NCI-H1048 (cell line): ENCODE measurements around the gene CFAP107.
"Not testable (repeated sequence)": the region's sequence is repeated elsewhere in the genome, so short reads cannot be mapped to it uniquely, and the experiment has no call there.

Source experiments
- DNase-seq: peaks from one replicate; lab custom pipeline; 2025; lab: John Stamatoyannopoulos, UW

CFAP107 gene, protein sequence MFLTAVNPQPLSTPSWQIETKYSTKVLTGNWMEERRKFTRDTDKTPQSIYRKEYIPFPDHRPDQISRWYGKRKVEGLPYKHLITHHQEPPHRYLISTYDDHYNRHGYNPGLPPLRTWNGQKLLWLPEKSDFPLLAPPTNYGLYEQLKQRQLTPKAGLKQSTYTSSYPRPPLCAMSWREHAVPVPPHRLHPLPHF

DNA sequence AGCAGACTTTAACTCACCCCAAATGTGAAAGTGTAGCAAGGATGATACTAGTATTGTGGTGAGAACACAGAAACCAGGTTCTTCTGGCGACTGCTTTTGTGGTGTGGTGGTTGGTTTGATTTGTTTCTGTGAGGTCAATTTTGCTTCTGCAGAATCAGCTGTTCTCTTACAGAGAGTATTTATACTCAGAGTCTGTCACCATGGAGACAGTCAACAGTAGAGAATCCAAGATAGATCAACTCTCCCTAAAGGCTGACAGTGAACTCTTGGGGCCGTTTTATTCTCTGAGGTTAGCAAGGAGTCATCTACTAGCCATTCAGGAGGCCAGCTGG lies at the start of gene CFAP107:
Gene CFAP107, plus strand, starts transcription at position 209 of the 332 bp plus-strand sequence. CDS start 231 bp downstream, outside the sequence.
- DNase-seq, result no peak

DNA sequence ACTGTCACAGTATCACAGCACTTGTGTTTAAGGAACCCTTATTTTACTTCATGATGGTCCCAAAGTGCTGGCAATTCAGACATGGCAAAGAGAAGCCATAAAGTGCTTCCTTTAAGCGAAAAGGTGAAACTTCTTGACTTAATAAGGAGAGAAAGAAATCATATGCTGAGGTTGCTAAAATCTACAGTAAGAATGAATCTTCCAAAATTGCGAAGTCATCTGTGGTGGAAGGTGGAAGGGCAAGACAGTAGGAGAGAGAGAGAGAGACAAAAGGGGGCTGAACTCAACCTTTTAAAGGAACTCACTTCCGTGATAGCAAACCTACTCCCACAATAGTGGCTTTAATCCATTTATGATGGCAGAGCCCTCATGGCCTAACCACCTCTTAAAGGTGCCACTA lies 49.3 kb upstream of the CFAP107 start:
- DNase-seq, result no peak

DNA sequence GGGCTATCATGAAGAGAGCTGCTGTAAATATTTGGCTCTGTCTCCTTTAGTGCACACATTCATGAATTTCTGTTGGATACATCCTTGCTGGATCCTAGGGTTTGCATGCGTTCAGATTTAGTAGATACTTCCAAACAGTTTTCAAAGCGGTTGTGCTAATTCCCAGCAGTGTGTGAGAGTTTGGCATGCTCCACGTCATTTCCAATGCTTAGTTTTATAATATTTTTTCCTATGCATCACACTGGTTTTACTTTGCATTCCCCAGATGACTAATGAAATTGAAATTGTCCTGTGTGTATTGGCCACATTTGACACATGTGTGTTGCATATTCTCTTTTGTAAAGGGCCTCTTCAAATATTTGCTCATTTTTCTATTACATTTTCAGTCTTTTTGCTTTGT lies 48.6 kb upstream of the CFAP107 start:
- DNase-seq, result no peak

DNA sequence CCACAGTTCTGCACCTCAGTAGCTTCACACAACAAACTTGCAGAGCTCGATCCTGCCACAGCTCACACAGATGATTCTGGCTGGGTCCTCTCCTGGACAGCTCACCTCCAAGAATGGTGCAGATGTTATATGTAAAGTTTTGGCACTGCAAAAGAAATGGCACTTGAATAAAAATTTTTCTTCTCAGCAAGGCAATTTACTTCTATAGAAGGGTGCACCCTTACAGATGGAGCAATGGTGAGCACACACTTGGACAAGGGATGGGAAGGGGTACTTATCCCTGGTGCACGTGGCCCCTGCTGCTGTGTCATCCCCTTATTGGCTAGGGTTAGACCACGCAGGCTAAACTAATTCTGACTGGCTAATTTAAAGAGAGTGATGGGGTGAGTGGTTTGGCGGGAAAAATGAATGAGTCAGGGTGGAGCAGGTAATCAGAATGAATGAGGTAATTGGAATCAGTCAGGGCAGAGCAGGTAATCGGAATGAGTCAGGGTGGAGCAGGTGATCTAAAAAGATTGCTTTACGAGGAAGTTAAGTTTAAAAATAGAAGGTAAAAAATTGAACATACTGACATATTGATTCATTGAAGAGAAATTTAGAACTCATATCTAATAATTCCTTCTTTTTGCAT lies 42.1 kb upstream of the CFAP107 start:
- DNase-seq, result no peak

DNA sequence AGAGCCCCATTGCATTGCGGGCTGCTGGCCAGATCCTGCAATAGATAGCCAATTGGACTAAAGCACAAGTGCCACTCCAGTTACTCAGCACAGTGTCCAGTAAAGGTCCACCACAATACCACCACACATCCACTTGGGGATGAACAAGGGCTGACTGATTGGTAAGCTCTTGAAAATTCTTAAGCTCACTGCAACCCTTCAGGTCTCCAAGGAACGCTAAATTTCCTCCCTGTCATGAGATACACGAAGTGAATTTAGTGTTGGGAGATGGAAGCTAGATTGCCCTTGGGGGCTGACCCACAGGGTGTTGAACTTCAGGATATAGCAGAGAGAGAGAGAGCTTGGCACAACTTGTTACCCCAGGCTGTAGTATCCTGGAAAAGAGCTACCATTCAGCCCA lies 39.9 kb upstream of the CFAP107 start:
- DNase-seq, result no peak

DNA sequence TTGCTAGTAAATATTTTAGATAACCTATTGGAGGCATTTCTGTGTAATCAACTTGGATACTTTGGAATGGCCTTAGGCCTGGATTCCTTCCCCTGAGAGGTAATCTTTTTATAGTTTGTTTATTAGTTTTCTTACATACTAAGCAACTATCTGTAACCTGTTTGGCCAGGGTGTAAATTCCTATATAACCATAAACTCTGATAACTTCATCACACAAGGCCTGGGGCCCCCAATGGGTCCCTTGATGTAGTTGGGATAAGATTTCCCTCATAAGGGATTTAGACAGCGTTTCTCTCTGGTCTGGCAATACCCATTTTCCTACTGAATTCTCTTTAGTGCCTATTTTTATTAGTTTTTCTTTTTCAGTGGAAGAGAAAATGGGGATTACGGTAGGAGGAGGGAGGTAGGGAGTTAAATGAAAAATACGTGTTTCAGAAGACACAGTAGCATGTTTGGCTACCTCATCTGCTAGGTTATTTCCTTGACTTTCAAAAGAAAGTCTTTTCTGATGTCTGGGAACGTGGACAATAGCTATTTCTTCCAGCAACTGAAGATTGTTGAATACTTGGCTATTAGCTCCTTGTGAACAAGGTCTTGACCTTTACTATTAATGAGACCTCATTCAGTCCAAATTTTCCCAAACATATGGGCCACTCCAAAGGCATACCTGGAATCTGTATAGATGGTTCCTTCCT lies 37.5 kb upstream of the CFAP107 start:
- DNase-seq, result no peak

DNA sequence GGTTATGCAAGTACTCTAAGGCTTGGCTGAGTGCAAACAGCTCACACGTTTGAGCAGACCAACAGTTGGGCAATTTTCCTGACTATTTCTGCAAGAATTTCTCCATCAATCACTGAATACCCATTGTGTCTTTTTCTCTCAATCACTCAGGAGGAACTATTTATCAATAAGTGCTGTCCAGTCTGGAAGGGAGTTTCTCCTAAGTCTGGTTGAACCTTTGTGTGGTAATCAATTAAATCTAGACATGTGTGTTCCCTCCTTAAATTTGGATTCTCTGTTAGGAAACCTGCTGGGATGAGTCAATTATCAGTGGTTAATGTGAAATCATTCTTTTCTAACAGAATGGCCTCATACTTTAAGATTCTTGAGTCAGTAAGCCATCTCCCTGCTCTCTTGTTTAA lies 36.9 kb upstream of the CFAP107 start:
- DNase-seq, result no peak

DNA sequence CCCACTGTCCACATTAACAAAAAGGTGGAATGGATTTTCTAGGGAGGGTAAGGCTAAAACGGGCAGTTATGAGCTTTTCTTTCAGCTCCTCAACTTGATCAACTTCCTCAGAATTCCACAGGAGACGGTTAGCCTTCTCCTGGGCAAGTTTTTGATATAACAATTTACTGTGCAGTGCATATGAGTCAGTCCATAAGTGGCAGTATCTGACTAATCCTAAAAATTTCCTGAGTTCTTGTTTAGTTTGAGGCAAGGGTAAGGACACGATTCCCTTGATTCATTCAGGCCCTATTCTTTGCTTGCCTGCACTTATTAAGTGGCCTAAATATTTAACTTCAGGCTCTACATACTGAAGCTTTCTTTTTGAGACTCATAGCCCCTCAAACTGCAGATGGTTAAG lies 36.3 kb upstream of the CFAP107 start:
- DNase-seq, result no peak

DNA sequence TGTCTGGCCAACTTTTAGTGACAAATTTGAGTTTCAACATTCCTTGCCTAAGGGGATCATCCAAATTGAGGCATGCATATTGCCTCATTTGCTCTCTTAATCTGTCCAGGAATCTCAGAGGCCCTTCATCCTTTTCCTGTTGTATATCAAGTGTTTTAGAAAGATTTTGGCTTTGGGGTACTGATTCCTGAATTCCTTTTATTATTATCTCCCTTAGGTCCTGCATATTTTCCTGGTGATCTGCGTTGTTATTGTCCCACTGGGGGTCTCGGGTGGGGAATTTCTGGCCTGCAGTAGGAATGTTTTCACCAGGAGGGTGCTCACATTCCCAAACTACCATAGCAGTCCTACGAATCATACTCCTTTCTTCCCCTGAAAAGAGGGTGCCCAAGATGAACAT lies 34.5 kb upstream of the CFAP107 start:
- DNase-seq, result no peak

DNA sequence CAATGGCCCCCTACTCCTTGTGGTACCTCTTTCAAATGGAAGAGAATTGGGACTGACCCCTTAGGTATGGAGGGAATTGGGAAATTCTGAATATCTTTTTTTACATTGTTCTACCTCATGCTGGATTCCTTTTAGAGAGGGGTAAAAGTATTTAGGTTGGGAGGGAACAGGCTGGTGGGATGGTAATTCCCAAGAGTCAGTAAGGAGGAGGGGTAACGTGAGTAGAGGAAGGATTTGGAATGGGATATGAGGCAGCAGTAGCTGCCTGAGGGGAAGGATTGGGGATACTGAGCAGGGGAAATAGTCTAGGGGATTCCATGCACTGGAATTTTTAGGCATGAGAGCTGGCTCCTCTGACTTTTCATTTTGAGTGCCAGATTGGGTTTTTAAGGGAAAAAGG lies 33.9 kb upstream of the CFAP107 start:
- no peak for DNase-seq

DNA sequence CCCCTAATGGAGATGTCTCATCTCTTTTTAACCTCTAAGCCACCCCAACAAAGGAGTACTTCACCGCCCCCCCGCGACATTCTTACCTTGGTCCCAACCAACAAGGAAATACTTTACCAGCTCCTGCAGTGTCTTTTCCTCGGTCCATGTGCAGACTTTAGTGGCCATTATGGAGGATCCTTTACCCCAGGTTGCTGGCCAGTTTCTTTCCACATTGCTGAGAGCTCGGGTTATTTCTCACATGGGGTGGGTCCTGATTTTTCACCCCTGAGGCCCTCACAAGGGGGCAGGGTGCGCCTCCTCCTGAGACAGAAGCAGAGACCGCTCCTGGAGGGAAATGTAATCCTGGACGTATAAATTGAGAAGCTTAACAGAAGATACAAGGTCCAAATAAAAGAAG lies 33.1 kb upstream of the CFAP107 start:
- DNase-seq, result no peak

DNA sequence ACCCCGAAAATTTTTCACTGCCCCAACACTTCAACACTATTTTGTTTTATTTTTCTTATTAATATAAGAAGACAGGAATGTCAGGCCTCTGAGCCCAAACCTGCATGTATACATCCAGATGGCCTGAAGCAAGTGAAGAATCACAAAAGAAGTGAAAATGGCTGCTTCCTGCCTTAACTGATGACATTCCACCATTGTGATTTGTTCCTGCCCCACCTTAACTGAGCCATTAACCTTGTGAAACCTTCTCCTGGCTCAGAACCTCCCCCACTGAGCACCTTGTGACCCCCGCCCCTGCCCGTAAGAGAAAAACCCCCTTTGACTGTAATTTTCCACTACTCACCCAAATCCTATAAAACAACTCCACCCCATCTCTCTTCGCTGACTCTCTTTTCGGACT lies 32.3 kb upstream of the CFAP107 start:
- not testable (repeated sequence) for DNase-seq

DNA sequence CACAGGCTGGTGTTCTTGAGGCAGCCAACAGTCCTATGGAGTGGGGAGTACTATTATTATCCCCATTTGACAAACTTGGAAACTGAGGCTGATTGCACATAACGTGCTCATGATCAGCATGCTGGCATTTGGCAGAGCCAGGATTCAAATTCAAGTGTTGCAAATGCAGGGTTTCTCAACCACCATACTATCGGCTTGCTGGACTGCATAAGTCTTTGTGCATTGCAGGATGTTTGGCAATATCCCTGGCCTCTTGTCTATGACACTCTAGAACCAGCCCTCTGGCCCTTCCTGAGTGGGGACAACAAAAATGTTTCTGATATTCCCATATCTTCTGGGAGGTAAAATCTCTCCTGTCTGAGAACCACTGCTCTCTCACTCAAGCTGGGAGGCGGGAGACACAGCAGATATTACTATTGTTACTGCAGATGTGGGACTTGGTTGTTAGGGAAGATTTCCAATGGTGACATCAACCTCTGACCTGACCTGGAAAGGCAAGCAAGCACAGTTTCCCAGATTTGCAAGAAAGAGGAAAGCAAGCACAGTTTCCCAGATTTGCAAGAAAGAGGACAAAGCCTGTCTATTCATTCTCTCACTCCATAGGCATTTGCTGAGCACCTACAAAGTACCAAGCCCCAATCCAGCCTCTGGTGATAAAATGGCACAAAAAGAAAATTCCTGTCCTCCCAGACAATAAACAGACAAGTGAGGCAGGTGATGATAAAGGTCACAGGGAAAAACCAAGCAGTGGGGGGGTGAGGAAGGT lies 31.1 kb upstream of the CFAP107 start:
- DNase-seq, result no peak

DNA sequence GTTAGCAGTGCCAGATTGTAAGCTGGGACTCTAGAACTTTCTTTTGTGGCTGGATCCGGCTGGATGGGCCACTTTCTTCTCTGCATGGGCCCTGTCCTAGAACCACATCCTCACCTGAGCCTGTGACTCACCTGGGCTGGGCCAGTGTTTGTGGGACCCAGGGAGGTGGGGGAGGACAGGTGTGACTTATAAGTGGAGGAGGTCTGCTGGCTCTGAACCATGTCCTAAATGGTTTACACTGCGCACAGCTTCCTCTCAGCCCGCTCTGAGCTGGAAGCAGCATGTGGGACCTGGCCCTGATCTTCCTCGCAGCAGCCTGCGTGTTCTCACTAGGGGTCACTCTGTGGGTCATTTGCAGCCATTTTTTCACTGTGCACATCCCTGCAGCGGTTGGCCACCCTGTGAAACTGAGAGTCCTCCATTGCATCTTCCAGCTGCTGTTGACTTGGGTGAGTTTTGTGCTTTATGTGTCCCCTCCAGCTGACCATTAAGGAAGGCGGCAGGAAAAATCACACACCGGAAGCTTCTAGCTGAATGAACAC lies 30.0 kb upstream of the CFAP107 start, which contains the start of gene AADACL3:
Gene AADACL3, plus strand, starts transcription at position 215 of the 542 bp plus-strand sequence. Its CDS starts 67 bp downstream, at position 282.
- DNase-seq, result no peak

DNA sequence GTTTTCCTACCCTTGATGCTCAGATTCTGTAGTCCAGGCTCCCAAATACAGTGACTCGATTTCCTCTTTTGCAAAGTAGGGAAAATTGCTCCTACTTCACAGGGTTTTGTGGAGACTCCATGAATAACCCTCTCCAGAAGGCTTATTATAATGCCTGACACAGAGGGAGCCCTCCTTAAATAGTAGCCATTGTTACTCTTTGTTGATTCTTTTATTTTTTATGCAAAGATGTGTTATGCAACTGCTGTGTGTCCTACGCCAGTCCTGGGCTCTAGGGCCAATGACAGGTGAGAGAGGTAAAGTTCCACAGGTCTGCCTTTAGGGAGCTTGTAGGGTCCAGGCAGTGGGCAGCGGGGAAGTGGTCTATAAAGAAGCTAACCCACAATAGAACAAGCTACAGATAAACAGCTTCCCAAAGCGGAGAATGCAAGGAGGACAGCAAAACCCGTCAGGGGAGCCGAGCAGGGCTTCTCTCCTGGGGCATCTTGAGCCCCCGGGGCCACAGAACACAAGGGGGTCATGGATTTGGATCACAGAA lies 28.6 kb upstream of the CFAP107 start:
- no peak for DNase-seq

DNA sequence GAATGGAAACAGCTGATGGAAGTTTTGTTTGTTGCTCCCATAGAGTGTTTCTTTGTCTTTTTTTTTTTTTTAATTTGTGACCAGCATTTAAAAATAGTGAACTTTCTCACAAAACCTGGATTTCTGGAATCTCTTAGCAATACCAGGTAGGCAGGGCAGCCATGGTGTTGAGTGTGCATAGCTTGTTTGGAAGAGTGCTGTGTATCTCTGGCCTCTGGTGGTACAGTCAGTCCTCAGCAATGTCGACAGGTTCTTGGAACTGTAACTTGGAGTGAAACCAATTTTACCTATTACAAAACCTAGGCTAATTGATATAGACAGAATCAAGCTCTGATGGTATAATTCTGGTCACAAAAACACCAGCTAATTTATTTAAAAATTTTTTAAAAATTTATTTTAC lies 23.4 kb upstream of the CFAP107 start:
- DNase-seq, result no peak

DNA sequence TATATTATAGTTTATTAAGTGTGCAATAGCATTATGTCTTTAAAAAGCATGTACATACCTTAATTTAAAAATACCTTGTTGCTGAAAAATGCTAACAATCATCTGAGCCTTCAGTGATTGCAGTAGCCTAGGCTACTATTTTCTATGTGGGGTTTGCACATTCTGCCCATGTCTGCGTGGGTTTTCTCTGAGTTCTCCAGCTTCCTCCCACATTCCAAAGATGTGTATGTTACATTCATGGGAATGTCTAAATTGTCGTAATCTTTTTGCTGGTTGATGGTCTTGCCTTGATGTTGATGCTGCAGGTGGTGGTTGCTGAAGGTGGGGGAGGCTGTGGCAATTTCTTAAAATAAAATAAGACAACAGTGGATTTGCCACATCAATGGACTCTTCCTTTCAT lies 17.6 kb upstream of the CFAP107 start:
- DNase-seq, result no peak

DNA sequence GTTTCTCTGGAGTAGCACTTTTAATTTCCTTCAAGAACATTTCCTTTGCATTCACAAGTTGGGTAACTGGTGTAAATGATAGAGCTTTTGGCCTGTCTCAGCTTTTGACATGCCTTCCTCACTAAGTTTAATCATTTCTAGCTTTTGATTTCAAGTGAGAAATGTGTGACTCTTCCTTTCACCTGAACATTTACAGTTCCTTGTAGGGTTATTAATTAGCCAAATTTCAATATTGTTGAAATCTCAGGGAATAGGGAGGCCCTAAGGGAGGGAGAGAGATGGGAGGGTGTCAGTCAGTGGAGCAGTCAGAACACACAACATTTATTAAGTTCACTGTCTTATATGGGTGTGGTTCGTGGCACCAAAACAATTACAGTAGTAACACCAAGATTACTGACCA lies 15.8 kb upstream of the CFAP107 start:
- DNase-seq, result no peak

DNA sequence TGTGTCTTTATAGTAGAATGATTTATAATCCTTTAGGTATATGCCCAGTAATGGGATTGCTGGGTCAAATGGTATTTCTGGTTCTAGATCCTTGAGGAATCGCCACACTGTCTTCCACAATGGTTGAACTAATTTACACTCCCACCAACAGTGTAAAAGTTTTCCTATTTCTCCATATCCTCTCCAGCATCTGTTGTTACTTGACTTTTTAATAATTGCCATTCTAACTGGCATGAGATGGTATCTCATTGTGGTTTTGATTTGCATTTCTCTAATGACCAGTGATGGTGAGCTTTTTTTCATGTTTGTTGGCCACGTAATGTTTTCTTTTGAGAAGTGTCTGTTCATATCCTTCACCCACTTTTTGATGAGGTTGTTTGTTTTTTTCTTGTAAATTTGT lies 14.9 kb upstream of the CFAP107 start:
- DNase-seq, result not testable (repeated sequence)

DNA sequence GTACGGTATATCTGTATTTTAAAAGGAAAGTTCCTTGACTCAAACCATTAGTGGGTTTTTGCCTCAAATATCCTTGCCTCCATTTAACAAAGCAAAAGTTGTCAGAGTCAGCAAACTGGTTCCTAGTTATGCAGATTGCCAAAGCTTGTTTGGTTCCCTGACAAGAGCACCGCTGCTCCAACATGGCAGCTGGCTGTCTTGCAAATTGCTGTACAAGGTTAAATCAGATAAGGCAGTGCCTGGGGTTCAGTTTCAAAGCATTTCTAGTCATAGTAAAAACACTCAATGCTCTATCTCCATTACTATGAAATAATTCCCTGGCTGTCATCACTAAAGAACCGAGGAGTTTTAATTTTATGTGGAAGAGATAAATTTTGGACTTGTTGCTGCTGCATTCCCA lies 11.3 kb upstream of the CFAP107 start:
- no peak for DNase-seq

DNA sequence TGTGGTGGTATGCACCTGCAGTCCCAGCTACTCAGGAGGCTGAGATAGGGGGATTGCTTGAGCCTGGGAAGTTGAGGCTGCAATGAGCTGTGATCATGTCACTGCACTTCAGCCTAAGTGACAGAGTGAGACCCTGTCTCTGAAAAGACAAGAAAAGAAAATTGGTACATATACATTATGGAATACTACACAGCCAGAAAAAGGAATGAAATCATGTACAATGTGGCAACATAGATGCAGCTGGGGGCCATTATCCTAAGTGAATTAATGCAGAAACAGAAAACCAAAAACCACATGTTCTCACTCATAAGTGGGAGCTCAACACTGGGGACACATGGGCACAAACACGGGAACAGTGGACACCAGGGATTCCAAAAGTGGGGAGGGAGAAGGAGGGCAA lies 7.1 kb upstream of the CFAP107 start:
- no peak for DNase-seq

DNA sequence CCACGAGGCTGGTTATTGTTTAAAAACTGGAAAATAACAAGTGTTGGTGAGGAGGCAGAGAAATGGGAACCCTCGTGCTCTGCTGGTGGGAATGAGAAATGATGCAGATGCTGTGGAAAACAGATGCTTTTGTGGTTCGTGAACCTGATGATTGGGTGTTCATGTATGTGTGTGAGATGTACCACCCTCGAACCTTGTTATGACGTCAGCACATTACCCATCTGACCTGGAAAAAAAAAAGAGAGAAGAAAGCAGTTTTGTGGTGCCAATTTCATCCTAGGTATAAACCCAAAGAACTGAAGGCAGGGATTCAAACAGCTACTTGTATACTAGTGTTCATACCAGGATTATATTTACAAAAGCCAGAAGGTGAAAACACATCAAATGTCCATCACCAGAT lies 6.4 kb upstream of the CFAP107 start:
- no peak for DNase-seq
